Measurements from ENCODE around the gene TRIM71. TPM values are rescaled to one million over a fixed set of nuclear protein-coding genes. Genes with fewer than 3 reads are reported as not detected.
"Not testable (repeated sequence)": the region's sequence is repeated elsewhere in the genome, so short reads cannot be mapped to it uniquely, and the experiment has no call there.

The TRIM71 gene
- total RNA-seq = 2.5 and 3.6 TPM in 2 replicates

DNA sequence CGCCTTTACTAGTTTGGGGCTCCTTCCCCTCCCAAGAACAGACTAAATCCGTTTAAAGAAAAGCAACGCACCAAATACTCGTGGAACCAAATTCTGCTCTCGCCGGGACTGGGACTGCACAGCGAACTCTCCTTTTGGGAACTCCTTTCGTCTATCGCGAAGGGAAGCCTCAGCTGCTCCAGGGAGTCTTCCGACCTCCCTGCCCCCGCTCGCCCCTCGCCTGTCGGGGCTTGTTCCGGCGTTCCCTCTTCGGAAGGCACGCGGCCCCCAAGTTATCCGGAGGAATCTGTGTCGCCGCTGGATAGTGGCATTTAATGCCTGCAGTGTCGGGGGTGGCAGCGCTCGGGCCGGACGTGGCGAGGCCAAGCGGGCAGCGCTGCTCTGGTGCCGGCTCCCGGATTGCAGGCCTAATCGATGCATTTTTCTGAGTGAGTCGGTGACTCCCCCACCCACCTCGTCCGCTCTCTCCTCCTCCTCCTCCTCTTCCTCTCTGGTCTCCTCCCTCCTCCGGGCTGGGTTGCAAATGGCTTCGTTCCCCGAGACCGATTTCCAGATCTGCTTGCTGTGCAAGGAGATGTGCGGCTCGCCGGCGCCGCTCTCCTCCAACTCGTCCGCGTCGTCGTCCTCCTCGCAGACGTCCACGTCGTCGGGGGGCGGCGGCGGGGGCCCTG, at the start of gene TRIM71:
TSS of gene TRIM71 (plus strand) at position 440 of the 671 bp plus-strand sequence. CDS start at position 524, 84 bp downstream.
- DNase-seq (ENCODE audit: low read depth) = no peak
- TF ChIP-seq, protein P1, sequence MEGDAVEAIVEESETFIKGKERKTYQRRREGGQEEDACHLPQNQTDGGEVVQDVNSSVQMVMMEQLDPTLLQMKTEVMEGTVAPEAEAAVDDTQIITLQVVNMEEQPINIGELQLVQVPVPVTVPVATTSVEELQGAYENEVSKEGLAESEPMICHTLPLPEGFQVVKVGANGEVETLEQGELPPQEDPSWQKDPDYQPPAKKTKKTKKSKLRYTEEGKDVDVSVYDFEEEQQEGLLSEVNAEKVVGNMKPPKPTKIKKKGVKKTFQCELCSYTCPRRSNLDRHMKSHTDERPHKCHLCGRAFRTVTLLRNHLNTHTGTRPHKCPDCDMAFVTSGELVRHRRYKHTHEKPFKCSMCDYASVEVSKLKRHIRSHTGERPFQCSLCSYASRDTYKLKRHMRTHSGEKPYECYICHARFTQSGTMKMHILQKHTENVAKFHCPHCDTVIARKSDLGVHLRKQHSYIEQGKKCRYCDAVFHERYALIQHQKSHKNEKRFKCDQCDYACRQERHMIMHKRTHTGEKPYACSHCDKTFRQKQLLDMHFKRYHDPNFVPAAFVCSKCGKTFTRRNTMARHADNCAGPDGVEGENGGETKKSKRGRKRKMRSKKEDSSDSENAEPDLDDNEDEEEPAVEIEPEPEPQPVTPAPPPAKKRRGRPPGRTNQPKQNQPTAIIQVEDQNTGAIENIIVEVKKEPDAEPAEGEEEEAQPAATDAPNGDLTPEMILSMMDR (conservative IDR thresholded peaks at IDR 0.05; ENCODE audit: low read depth, low read length) = no peak

DNA sequence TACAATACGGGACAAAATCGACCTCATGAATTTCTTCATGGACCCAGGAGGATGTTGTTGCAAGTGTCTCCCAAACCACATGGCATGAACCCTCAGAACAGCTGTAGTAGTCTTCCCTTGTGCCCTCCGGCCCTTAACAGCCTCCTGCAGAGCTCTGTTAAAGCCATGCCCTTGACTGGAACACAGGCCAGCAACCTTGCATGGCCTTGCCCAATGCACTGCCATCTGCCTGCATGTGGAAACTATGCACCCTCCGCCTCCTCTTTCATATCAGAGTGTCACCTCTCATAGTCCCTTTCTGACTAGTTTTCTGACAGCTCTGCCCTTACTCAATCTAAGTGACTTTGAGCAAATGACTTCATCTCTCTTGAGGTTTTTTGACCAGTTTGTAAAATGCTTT, 39.4 kb upstream of the TRIM71 start:
- TF ChIP-seq, protein P1 (conservative IDR thresholded peaks at IDR 0.05; ENCODE audit: low read depth, low read length) = no peak
- no peak for DNase-seq (ENCODE audit: low read depth)
- no peak overlapping the region for H3K4me3 ChIP-seq (ENCODE audit: low read depth, low read length)

More for the DNA sequence above, at the start of gene TRIM71:
- peak within 1 kb of the TSS; percentile 72 for H3K4me3 ChIP-seq (ENCODE audit: low read depth, low read length)

DNA sequence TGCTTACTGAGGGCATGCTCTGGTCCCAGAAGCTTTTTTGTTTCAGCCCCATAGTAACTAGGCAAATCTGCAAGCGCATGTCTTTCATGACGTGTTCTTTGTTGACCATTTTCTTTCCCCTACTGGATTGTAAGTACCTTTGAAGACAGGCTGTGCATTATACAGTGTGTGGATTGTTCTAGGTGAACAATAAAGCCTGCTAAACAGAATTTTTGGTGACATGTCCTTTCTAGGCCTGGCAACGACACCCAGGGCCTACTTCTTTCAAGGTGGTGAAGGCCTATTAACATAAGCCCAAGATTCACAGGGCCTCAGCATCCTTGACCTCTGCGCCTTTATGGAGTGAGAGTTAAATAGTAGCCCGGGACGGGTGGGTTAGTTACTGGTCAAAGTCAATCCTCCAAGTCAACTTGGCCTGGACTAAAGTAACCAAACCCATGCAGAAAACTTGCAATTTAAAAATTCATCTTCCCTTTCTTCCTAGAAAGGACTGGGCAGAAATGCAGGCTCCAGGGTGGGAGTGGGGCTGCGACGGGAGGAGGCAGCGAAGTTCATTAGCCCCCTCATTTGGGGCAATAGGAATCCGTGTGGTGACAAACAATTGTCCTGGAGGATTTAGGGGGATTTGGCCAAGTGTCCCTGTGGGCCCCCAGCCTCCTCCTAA, 37.6 kb upstream of the TRIM71 start:
- TF ChIP-seq, protein P1 (conservative IDR thresholded peaks at IDR 0.05; ENCODE audit: low read depth, low read length) = no peak
- DNase-seq (ENCODE audit: low read depth) = no peak
- peak overlapping the region; percentile 56 for H3K4me3 ChIP-seq (ENCODE audit: low read depth, low read length)

DNA sequence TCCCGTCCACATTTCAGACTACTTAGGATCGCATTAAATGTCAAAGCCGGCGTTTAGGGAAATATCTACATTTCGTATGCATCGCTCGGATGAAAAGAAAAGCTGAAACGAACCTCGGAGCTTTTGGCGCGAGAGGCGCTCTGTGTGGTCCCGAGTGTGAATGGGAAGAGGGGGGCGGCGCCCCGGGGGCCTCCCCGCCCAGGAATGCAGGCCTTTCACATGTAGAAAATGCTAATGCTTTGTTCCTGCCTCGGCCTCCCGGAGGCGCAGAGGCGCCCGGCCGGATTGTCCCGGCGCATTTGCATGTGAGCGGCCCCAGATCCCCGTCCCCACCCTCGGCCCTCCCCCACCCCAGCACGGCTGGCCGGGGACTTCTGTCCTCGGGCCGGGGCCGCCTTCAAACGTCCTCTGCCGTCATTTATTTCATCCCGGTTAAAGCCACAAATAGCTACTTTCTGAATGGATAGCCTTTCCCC, 37.0 kb upstream of the TRIM71 start:
- TF ChIP-seq, protein P1 (conservative IDR thresholded peaks at IDR 0.05; ENCODE audit: low read depth, low read length) = no peak
- peak overlapping the region; percentile 56 for H3K4me3 ChIP-seq (ENCODE audit: low read depth, low read length)
- DNase-seq (ENCODE audit: low read depth) = no peak

DNA sequence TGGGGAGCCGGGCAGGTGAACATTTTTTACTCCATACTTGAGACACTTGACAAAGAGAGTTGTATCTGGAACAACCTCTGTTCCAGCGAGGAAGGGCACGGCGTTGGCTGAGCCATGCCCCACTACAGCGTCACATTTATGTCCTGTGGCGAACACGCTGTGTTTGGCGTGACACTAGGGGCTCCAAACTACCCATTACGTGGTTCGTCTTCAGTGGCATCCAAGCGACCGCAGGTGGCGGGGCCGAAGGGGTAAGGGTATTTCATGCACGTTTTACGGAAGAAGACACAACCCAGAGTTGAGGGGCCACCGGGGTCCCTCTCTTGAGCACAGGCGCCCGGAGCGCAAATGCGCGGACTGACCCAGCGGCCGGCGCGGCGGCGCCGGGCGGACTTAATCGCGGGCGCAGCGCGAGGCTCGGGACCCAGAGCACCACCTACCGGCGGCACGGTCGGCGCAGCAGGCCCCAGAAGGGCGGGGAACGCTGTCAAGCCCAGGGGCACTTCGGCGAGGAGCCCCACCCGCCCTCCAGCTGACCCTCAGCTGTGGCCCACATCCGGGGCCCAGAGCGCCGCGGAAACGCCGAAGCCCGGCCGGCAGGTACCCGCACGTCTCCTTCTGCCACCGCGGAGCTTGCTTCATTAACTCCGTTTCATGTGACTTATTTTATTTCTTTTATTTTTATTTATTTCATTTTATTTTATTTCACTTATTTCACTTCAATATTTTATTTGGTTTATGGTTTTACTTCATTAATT, 36.4 kb upstream of the TRIM71 start:
- no peak for DNase-seq (ENCODE audit: low read depth)
- H3K4me3 ChIP-seq (ENCODE audit: low read depth, low read length) = peak overlapping the region; percentile 56
- TF ChIP-seq, protein P1 (conservative IDR thresholded peaks at IDR 0.05; ENCODE audit: low read depth, low read length) = peak; percentile 71

DNA sequence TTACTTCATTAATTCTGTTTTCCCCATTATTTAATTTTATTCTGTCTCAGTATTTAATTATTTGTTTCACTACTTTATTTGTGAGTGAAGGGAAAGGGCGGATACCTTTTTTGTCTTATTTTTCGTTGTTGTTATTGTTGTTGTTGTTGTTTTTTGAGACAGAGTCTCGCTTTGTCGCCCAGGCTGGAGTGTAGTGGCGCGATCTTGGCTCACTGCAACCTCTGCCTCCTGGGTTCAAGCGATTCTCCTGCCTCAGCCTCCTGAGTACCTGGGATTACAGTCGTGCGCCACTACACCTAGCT, 35.9 kb upstream of the TRIM71 start:
- DNase-seq (ENCODE audit: low read depth); H3K4me3 ChIP-seq (ENCODE audit: low read depth, low read length): not testable (repeated sequence)

DNA sequence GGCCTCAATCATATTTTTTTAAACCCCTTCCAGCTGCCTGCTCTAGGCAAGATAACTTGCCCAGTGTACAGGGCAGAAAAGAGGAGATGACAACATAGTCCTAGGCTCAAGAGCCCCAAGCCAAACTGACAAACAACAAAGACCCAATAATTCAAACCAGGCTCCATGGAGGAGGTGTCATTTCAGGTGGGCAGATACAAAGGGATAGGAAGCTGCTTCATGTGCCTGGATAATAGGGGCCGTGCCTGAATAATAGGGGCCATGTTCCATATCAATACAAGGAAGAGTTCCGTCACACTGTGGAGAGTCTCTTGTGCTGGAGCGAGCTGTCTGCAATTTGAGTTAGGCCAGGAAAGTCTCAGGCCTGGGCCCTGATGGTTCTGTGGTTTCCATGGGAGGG, 35.4 kb upstream of the TRIM71 start:
- no peak overlapping the region for H3K4me3 ChIP-seq (ENCODE audit: low read depth, low read length)
- DNase-seq (ENCODE audit: low read depth) = no peak
- TF ChIP-seq, protein P1 (conservative IDR thresholded peaks at IDR 0.05; ENCODE audit: low read depth, low read length) = no peak
